ENCODE data around the gene ITGA2. TPM values are rescaled to one million over a fixed set of nuclear protein-coding genes. Genes with fewer than 3 reads are reported as not detected.

ITGA2 gene
- total RNA-seq, 1 experiment from 2014 or later: 36.6 TPM

DNA sequence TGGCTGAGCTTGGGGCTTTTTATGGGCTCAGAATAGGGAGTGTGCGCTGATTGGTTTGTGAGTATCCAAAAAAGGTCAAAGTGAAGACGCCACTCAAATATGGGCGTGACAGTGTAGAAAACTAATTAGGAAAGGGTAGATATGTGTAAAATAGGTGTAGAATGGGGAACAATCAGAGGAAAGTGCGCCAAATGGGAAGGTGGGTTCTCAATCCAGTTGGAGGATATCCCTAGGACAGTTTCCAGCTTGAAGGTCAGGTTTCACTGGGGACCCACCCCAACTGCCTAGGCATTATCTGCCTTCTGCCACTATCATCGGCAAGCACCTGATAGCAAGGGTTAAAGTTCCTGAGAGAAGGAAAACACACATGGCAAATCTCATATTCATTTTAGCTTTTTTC is 129.7 kb downstream of the ITGA2 start:
- ATAC-seq (no peak), DNase-seq (ENCODE audit: low read depth, low spot score) (no peak)
- Histone ChIP-seq H3K27me3 (ENCODE audit: insufficient read depth, low read length) (no peaks in the 10 kb centered on the region), H3K27ac (ENCODE audit: low read depth, low read length) (no peak overlapping the region), H3K4me1 (ENCODE audit: control insufficient read depth in 1 of 2, insufficient read depth in 2 of 2, low read length in 2 of 2) (no peaks in the 10 kb centered on the region), H3K79me2 (ENCODE audit: insufficient read depth, low read length) (no peaks in the 10 kb centered on the region), H2AFZ (ENCODE audit: low read depth, low read length, poor library complexity, severe bottlenecking) (no peak overlapping the region), H3K4me3 (replicated peaks in 1 of 2; ENCODE audit: low read depth in 1 of 2, low read length in 2 of 2) (no peak overlapping the region), H3K9me3 (ENCODE audit: control insufficient read depth in 1 of 2, insufficient read depth in 1 of 2, low read depth in 1 of 2, low read length in 2 of 2) (no peaks in the 10 kb centered on the region), H3K36me3 (ENCODE audit: control insufficient read depth in 1 of 2, insufficient read depth in 2 of 2, low read length in 2 of 2) (no peaks in the 10 kb centered on the region), H4K20me1 (ENCODE audit: insufficient read depth) (no peaks in the 10 kb centered on the region), H3K9me2 (ENCODE audit: insufficient read depth) (no peaks in the 10 kb centered on the region), H3K4me2 (ENCODE audit: low read length) (no peak overlapping the region), H3K9ac (ENCODE audit: low read length) (no peak overlapping the region)
- CTCF ChIA-PET: interaction anchor here (1.9 kb wide), 1 partner anchor 9 kb away, joined by 4 read pairs; the partner anchor contains the start of gene MOCS2
- POLR2A ChIA-PET: no interaction called here
- intact Hi-C loops (cut with micrococcal nuclease): no loop called here
- no peak for TF ChIP-seq YY1 (IDR thresholded peaks at IDR 0.05; ENCODE audit: extremely low read depth, insufficient replicate concordance, low read depth, low read length)
- TF ChIP-seq, protein P1, sequence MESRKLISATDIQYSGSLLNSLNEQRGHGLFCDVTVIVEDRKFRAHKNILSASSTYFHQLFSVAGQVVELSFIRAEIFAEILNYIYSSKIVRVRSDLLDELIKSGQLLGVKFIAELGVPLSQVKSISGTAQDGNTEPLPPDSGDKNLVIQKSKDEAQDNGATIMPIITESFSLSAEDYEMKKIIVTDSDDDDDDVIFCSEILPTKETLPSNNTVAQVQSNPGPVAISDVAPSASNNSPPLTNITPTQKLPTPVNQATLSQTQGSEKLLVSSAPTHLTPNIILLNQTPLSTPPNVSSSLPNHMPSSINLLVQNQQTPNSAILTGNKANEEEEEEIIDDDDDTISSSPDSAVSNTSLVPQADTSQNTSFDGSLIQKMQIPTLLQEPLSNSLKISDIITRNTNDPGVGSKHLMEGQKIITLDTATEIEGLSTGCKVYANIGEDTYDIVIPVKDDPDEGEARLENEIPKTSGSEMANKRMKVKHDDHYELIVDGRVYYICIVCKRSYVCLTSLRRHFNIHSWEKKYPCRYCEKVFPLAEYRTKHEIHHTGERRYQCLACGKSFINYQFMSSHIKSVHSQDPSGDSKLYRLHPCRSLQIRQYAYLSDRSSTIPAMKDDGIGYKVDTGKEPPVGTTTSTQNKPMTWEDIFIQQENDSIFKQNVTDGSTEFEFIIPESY (IDR thresholded peaks at IDR 0.05; ENCODE audit: extremely low read depth, insufficient replicate concordance, low read length): no peak
- no peak for TF ChIP-seq EZH2 (IDR thresholded peaks at IDR 0.05)
- TF ChIP-seq EGR1 (IDR thresholded peaks at IDR 0.05; ENCODE audit: low read depth): no peak
- TF ChIP-seq POLR2A (IDR thresholded peaks at IDR 0.05; ENCODE audit: borderline replicate concordance, extremely low read depth, insufficient read depth, insufficient read length): no peak
- no peak for TF ChIP-seq ELF1 (IDR thresholded peaks at IDR 0.05; ENCODE audit: borderline replicate concordance, low read depth)
- TF ChIP-seq SP1 (IDR thresholded peaks at IDR 0.05; ENCODE audit: low read depth): no peak
- no peak for TF ChIP-seq TCF7L2 (IDR thresholded peaks at IDR 0.05; ENCODE audit: borderline replicate concordance, extremely low read depth, insufficient read depth, insufficient read length)
- TF ChIP-seq RAD21 (IDR thresholded peaks at IDR 0.05; ENCODE audit: low read depth): no peak
- no peak for TF ChIP-seq POLR2AphosphoS5 (IDR thresholded peaks at IDR 0.05; ENCODE audit: low read depth, low read length)
- no peak for TF ChIP-seq CBX3 (IDR thresholded peaks at IDR 0.05; ENCODE audit: low read depth)
- no peak for TF ChIP-seq SIN3A (IDR thresholded peaks at IDR 0.05; ENCODE audit: low read depth)
- TF ChIP-seq ZFX (IDR thresholded peaks at IDR 0.05): no peak
- no peak for TF ChIP-seq JUND (IDR thresholded peaks at IDR 0.05)
- TF ChIP-seq FOSL1 (IDR thresholded peaks at IDR 0.05; ENCODE audit: low read depth): no peak
- TF ChIP-seq SRF (IDR thresholded peaks at IDR 0.05; ENCODE audit: low read depth): no peak
- TF ChIP-seq, protein P2, sequence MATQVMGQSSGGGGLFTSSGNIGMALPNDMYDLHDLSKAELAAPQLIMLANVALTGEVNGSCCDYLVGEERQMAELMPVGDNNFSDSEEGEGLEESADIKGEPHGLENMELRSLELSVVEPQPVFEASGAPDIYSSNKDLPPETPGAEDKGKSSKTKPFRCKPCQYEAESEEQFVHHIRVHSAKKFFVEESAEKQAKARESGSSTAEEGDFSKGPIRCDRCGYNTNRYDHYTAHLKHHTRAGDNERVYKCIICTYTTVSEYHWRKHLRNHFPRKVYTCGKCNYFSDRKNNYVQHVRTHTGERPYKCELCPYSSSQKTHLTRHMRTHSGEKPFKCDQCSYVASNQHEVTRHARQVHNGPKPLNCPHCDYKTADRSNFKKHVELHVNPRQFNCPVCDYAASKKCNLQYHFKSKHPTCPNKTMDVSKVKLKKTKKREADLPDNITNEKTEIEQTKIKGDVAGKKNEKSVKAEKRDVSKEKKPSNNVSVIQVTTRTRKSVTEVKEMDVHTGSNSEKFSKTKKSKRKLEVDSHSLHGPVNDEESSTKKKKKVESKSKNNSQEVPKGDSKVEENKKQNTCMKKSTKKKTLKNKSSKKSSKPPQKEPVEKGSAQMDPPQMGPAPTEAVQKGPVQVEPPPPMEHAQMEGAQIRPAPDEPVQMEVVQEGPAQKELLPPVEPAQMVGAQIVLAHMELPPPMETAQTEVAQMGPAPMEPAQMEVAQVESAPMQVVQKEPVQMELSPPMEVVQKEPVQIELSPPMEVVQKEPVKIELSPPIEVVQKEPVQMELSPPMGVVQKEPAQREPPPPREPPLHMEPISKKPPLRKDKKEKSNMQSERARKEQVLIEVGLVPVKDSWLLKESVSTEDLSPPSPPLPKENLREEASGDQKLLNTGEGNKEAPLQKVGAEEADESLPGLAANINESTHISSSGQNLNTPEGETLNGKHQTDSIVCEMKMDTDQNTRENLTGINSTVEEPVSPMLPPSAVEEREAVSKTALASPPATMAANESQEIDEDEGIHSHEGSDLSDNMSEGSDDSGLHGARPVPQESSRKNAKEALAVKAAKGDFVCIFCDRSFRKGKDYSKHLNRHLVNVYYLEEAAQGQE (IDR thresholded peaks at IDR 0.05; ENCODE audit: low read depth): no peak
- TF ChIP-seq, protein P3, sequence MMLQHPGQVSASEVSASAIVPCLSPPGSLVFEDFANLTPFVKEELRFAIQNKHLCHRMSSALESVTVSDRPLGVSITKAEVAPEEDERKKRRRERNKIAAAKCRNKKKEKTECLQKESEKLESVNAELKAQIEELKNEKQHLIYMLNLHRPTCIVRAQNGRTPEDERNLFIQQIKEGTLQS (IDR thresholded peaks at IDR 0.05): no peak
- TF ChIP-seq CEBPB (IDR thresholded peaks at IDR 0.05; ENCODE audit: low read depth): no peak
- no peak for TF ChIP-seq ZNF274 (IDR thresholded peaks at IDR 0.05; ENCODE audit: low read depth, low read length)
- no TSS peak for BruUV-seq (replicated peaks)
- RAD21 ChIA-PET (ENCODE audit: low non-redundant PET in 1 of 2, low total read pairs in 2 of 2, uncharacterized antibody in 2 of 2, unreplicated experiment in 2 of 2): no interaction called here
